Uterus (tissue), 4 donors: ENCODE data around the gene MAP7D3. TPM values are rescaled to one million over a fixed set of nuclear protein-coding genes. Genes with fewer than 3 reads are reported as not detected.
A peak's percentile ranks its signal among the peaks of the same experiment; 100 is the strongest.

Experiments used
- DNase-seq, 2 donors: peaks; one replicate each; pipeline ENCODE4 v3.0.0-alpha.2; 2019 to 2020
- H3K27ac ChIP-seq, 2 donors: fragments of 200-600 bp; sonication (generic); 1 replicate in 1 of 2; 2 replicates in 1 of 2; pipeline ENCODE4 v1.5.1; 2016 to 2018
- H3K27me3 ChIP-seq, 2 donors: fragments of 200-600 bp; sonication (generic); one replicate each; pipeline ENCODE4 v1.5.1; 2018 to 2019; ENCODE audit warnings: control low read depth in 1 of 2
- H3K36me3 ChIP-seq, 2 donors: fragments of 200-600 bp; sonication (generic); one replicate each; pipeline ENCODE4 v1.5.1; 2019; ENCODE audit warnings: control low read depth in 1 of 2
- H3K4me1 ChIP-seq, 2 donors: fragments of 200-600 bp; sonication (generic); one replicate each; pipeline ENCODE4 v1.5.1; 2018 to 2019; ENCODE audit warnings: control low read depth in 1 of 2
- H3K4me3 ChIP-seq, 2 donors: fragments of 200-600 bp; sonication (generic); 1 replicate in 1 of 2; 2 replicates in 1 of 2; pipeline ENCODE4 v1.5.1; 2018 to 2019; ENCODE audit warnings: mild to moderate bottlenecking in 1 of 2
- H3K9me3 ChIP-seq, 2 donors: fragments of 200-600 bp; sonication (generic); one replicate each; pipeline ENCODE4 v1.5.1; 2019; ENCODE audit warnings: control low read depth in 1 of 2
- POLR2A ChIP-seq, 2 donors: fragments of 450-650 bp; IDR thresholded peaks; one replicate each; pipeline ENCODE4 v1.6.1; 2016; ENCODE audit warnings: antibody characterized with exemption in 2 of 2, mild to moderate bottlenecking in 1 of 2, moderate library complexity in 1 of 2
- intact Hi-C: fragments of 100-400 bp; cut with DNase I; formaldehyde crosslinking; loops from one replicate; pipeline ENCODE4 v1.15.1; 2023; ENCODE audit warnings: low total_unique reads
- total RNA-seq, 4 donors: library from RNA; depleted of rRNA in 3 of 4; stranded (reverse); fragments of >200 nt in 3 of 4; gene quantifications; one replicate each; pipeline versions ENCODE4 v1.1.0 to v1.2.4, GENCODE V29; 2014 to 2023
- TF ChIP-seq, protein P1 (sequence below), 4 experiments: fragments of 200-600 bp in 2 of 4; fragments of 450-650 bp in 2 of 4; sonication (generic) in 2 of 4; IDR thresholded peaks; one replicate each; pipeline ENCODE4 v1.5.1; 2016 to 2019; ENCODE audit warnings: antibody characterized with exemption in 4 of 4, mild to moderate bottlenecking in 2 of 4, moderate library complexity in 1 of 4
- donor health status: DM: yes; HTN: yes; CAD: no.

MAP7D3 gene
- total RNA-seq, 4 donors from 2014 or later: 13.8 to 28.5 (median 20.4) TPM

DNA sequence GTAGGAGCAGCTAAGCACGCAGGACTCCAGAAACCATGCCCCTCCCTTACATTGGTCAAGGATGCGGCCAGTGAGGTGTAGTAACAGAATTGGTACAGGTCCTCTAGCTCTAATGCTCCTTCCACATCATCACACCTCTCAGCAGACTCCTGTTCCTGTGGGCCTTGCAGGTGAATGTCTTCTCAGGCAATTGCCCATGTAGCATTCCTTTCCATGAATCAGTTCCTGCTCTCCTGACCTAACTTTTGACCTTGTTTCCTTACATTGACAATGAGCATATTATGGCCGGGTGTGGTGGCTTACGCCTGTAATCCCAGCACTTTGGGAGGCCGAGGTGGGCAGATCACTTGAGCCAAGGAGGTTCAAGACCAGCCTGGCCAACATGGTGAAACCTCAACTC is 31.3 kb downstream of the MAP7D3 start:
- TF ChIP-seq, protein P1, sequence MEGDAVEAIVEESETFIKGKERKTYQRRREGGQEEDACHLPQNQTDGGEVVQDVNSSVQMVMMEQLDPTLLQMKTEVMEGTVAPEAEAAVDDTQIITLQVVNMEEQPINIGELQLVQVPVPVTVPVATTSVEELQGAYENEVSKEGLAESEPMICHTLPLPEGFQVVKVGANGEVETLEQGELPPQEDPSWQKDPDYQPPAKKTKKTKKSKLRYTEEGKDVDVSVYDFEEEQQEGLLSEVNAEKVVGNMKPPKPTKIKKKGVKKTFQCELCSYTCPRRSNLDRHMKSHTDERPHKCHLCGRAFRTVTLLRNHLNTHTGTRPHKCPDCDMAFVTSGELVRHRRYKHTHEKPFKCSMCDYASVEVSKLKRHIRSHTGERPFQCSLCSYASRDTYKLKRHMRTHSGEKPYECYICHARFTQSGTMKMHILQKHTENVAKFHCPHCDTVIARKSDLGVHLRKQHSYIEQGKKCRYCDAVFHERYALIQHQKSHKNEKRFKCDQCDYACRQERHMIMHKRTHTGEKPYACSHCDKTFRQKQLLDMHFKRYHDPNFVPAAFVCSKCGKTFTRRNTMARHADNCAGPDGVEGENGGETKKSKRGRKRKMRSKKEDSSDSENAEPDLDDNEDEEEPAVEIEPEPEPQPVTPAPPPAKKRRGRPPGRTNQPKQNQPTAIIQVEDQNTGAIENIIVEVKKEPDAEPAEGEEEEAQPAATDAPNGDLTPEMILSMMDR (IDR thresholded peaks at IDR 0.05): no peak
- no peak for TF ChIP-seq POLR2A (IDR thresholded peaks at IDR 0.05)
- Histone ChIP-seq H3K36me3 (no peaks in the 10 kb centered on the region), H3K9me3 (no peaks in the 10 kb centered on the region), H3K4me3 (no peak overlapping the region), H3K27me3 (no peaks in the 10 kb centered on the region), H3K27ac (no peak overlapping the region), H3K4me1 (no peaks in the 10 kb centered on the region)
- intact Hi-C loops: loop anchor here (10.0 kb wide), 1 partner anchor 195 kb away; no protein-coding TSS in a partner anchor
- no peak for DNase-seq

DNA sequence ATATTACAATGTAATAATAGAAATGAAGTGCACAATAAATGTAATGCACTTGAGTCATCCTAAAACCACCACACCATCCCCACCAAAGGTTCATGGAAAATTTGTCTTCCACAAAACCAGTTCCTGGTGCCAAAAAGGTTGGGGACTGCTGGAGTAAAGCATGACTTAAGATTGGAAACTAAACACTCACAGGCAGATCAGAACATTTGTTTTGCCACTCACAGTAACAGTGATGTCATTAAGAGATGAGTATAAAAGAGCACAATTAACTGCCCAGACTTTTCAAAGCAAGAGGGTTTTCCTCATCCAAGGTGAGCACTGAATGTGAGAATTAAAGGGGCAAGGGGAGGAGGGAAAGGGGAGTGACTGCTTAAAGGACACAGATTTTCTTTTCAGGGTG is 35.6 kb downstream of the MAP7D3 start:
- Histone ChIP-seq H3K4me3 (no peak overlapping the region), H3K4me1 (no peaks in the 10 kb centered on the region), H3K36me3 (no peaks in the 10 kb centered on the region), H3K27ac (no peak overlapping the region), H3K9me3 (no peaks in the 10 kb centered on the region), H3K27me3 (no peaks in the 10 kb centered on the region)
- TF ChIP-seq POLR2A (IDR thresholded peaks at IDR 0.05): no peak
- TF ChIP-seq, protein P1 (IDR thresholded peaks at IDR 0.05): no peak
- intact Hi-C loops: loop anchor here (10.0 kb wide), 1 partner anchor 191 kb away; no protein-coding TSS in a partner anchor
- no peak for DNase-seq

DNA sequence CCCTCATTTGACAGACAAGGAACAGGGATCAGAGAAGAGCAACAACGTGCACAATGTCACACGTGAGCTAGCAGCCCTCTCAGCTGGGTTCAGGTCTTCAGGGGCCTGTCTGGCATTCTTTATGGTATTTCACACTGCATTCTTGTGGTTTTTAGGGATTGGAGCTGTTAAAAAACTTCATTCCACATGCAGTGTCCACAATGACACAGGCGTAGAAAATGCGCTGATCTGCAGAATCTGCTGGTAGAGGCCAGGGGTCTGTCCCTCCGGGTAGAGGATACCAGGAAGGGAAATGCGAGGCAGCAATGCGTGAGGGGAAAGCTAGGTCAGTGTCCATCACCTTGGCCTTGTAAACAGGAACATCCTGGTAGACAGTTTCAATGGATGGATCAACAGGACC is 36.6 kb downstream of the MAP7D3 start:
- intact Hi-C loops: loop anchor here (10.0 kb wide), 1 partner anchor 190 kb away; no protein-coding TSS in a partner anchor
- TF ChIP-seq, protein P1 (IDR thresholded peaks at IDR 0.05): no peak
- TF ChIP-seq POLR2A (IDR thresholded peaks at IDR 0.05): no peak

DNA sequence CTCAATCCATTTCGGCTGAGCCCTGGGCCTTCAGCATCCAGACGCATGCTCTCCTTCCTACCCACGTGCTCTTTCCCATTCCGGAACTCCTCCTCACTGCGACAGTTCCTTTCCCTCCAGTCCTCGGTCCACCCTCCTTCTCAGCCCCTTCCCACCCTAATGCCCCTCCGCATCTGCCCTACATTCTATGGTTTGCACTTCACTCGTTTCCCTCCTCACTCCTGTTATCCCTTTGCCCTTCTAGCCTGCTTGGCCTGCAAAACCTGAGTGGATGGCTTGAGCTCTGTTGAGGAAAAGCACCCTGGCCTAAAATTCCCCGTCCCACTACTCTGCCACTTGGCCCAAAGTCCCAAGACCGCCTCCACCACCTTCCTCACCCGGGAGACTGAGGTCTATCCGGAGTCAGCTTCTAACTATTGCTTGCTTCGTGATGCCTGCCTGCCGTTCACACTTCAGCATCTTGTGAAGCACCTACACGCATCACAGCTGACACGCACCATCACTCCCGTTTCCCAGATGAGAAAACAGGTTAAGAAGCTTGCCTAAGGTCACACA is 38.6 kb downstream of the MAP7D3 start:
- intact Hi-C loops: loop anchor here (10.0 kb wide), 1 partner anchor 188 kb away; no protein-coding TSS in a partner anchor
- peak overlapping the region; percentile 49 to 51 for H3K27ac ChIP-seq
- no peaks in the 10 kb centered on the region for H3K27me3 ChIP-seq

More for the DNA sequence above, 36.6 kb downstream of the MAP7D3 start:
- Histone ChIP-seq H3K4me1 (no peaks in the 10 kb centered on the region), H3K27ac (peak overlapping the region in 1 of 2 donors; percentile 26), H3K36me3 (no peaks in the 10 kb centered on the region), H3K27me3 (no peaks in the 10 kb centered on the region), H3K9me3 (no peaks in the 10 kb centered on the region), H3K4me3 (no peak overlapping the region)
- DNase-seq: no peak

More for the DNA sequence above, 38.6 kb downstream of the MAP7D3 start:
- no peak overlapping the region for H3K4me3 ChIP-seq
- TF ChIP-seq POLR2A (IDR thresholded peaks at IDR 0.05): no peak
- TF ChIP-seq, protein P1 (IDR thresholded peaks at IDR 0.05): no peak
- no peak for DNase-seq
- no peaks in the 10 kb centered on the region for H3K36me3 ChIP-seq
- no peaks in the 10 kb centered on the region for H3K9me3 ChIP-seq
- peaks cover 0 to 3% of the 10 kb centered on the region in 2 donors for H3K4me1 ChIP-seq
